ENCODE data around the gene EIF4B.

The EIF4B gene

GRCh38 chr12:53067993-53068770 lies 61.9 kb downstream of the EIF4B start:
- TF ChIP-seq CTCF (IDR thresholded peaks at IDR 0.05; ENCODE audit: borderline replicate concordance, insufficient read depth, low read depth, low read length) = no peak
- no peak overlapping the region for H3K4me3 ChIP-seq (ENCODE audit: low read depth, low read length)

- no peak for TF ChIP-seq CTCF (IDR thresholded peaks at IDR 0.05; ENCODE audit: borderline replicate concordance, insufficient read depth, low read depth, low read length)
- H3K4me3 ChIP-seq (ENCODE audit: low read depth, low read length) = no peak overlapping the region
Measured at GRCh38 chr12:53068811-53069585, 62.7 kb downstream of the EIF4B start.

GRCh38 chr12:53069621-53070410 lies 63.6 kb downstream of the EIF4B start:
- no peak for TF ChIP-seq CTCF (IDR thresholded peaks at IDR 0.05; ENCODE audit: borderline replicate concordance, insufficient read depth, low read depth, low read length)
- no peak overlapping the region for H3K4me3 ChIP-seq (ENCODE audit: low read depth, low read length)

- H3K4me3 ChIP-seq (ENCODE audit: low read depth, low read length) = no peak overlapping the region
- no peak for TF ChIP-seq CTCF (IDR thresholded peaks at IDR 0.05; ENCODE audit: borderline replicate concordance, insufficient read depth, low read depth, low read length)
Measured at GRCh38 chr12:53070877-53071492, 64.7 kb downstream of the EIF4B start.

GRCh38 chr12:53071591-53072551 lies 65.6 kb downstream of the EIF4B start:
- H3K4me3 ChIP-seq (ENCODE audit: low read depth, low read length) = no peak overlapping the region
- TF ChIP-seq CTCF (IDR thresholded peaks at IDR 0.05; ENCODE audit: borderline replicate concordance, insufficient read depth, low read depth, low read length) = no peak

- no peak for TF ChIP-seq CTCF (IDR thresholded peaks at IDR 0.05; ENCODE audit: borderline replicate concordance, insufficient read depth, low read depth, low read length)
- H3K4me3 ChIP-seq (ENCODE audit: low read depth, low read length) = no peak overlapping the region
Measured at GRCh38 chr12:53073881-53074280, 67.6 kb downstream of the EIF4B start.

Measured in GM12875 (cell line).